Tibial nerve (tissue), 4 donors: ENCODE results near the gene CAMTA1. TPM values are rescaled to one million over a fixed set of nuclear protein-coding genes. Genes with fewer than 3 reads are reported as not detected.

ENCODE experiments used
- DNase-seq, 2 donors: peaks; one replicate each; pipeline ENCODE4 v3.0.0-alpha.2; 2019; ENCODE audit warnings: low spot score in 2 of 2
- H3K27ac ChIP-seq, 4 donors: fragments of 200-600 bp; sonication (generic) in 3 of 4; one replicate each; pipeline ENCODE4 v1.5.1; 2017 to 2019; ENCODE audit warnings: mild to moderate bottlenecking in 1 of 4
- H3K27me3 ChIP-seq, 2 donors: fragments of 200-600 bp; sonication (generic) in 1 of 2; one replicate each; pipeline versions ENCODE4 v1.5.1 to v1.6.0; 2017 to 2019
- H3K36me3 ChIP-seq, 3 donors: fragments of 200-600 bp; sonication (generic); one replicate each; pipeline ENCODE4 v1.5.1; 2018 to 2019
- H3K4me1 ChIP-seq, 4 donors: fragments of 200-600 bp; sonication (generic) in 3 of 4; one replicate each; pipeline ENCODE4 v1.5.1; 2017 to 2019
- H3K4me3 ChIP-seq, 4 donors: fragments of 200-600 bp; sonication (generic) in 3 of 4; one replicate each; pipeline ENCODE4 v1.5.1; 2017 to 2019; ENCODE audit warnings: mild to moderate bottlenecking in 1 of 4, moderate library complexity in 1 of 4
- H3K9me3 ChIP-seq, 4 donors: fragments of 200-600 bp; sonication (generic) in 3 of 4; one replicate each; pipeline ENCODE4 v1.5.1; 2017 to 2019
- EP300 ChIP-seq, 2 donors: sonication (generic); formaldehyde crosslinking; IDR thresholded peaks; one replicate each; pipeline ENCODE4 v1.6.1; 2017; ENCODE audit warnings: antibody characterized with exemption in 2 of 2, mild to moderate bottlenecking in 1 of 2
- POLR2A ChIP-seq, 2 donors: fragments of 450-650 bp; IDR thresholded peaks; one replicate each; pipeline ENCODE4 v1.6.1; 2017; ENCODE audit warnings: antibody characterized with exemption in 2 of 2, mild to moderate bottlenecking in 2 of 2, moderate library complexity in 2 of 2
- WGBS, 2 donors: methylation state at CpG; one replicate each; pipeline ENCODE4 v1.1.5; 2018; 5-methylcytosine and 5-hydroxymethylcytosine counted together
- total RNA-seq, 4 donors: library from RNA; depleted of rRNA; stranded (reverse); fragments of >200 nt; gene quantifications; one replicate each; pipeline ENCODE4 v1.1.0, GENCODE V29; 2016
- TF ChIP-seq, protein P1 (sequence below), 5 experiments: fragments of 200-600 bp in 3 of 5; fragments of 450-650 bp in 2 of 5; sonication (generic) in 3 of 5; IDR thresholded peaks; one replicate each; pipeline ENCODE4 v1.5.1; 2016 to 2019; ENCODE audit warnings: antibody characterized with exemption in 5 of 5, mild to moderate bottlenecking in 3 of 5, moderate library complexity in 2 of 5

Gene CAMTA1
- total RNA-seq, 4 donors from 2014 or later: 41.8 to 104 (median 87.2) TPM

DNA sequence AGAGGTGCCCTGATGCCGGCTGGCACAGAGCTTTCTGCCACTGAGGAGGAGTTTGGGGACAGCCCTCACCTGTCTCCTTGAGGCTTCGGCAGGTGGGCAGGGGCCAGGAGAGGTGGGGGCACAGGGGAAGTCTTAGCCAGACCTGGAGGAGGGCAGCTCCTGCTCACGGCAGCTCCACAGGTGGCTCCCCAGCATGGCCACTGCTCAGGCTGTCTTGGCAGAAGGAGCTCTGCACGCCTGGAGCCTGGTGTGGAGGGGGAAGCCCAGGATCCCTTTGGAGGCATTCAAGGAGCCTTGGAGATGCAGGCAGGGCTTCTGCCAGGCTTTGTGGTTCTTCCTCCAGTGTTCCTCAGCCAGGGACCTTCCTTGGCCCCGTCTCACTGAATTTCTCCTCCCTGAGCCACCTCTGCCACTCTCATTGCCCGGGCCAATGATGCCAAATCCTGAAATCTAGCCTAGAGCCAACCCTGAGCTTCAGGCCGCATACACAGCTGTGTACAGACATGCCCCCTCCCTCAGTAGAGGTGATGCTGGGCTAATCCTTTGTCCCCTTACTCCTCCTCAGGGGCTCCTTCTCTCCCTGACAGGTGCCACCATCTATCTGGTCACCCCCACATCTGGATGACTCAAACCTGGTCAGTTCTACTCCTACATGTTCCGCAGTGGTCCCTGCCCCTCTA, 734.1 kb downstream of the CAMTA1 start:
- Histone ChIP-seq H3K27me3 (no peaks in the 10 kb centered on the region), H3K27ac (no peak overlapping the region), H3K9me3 (no peaks in the 10 kb centered on the region), H3K4me3 (no peak overlapping the region), H3K36me3 (no peaks in the 10 kb centered on the region), H3K4me1 (peaks cover 0 to 8% (median 0%) of the 10 kb centered on the region in 4 donors)
- TF ChIP-seq, protein P1, sequence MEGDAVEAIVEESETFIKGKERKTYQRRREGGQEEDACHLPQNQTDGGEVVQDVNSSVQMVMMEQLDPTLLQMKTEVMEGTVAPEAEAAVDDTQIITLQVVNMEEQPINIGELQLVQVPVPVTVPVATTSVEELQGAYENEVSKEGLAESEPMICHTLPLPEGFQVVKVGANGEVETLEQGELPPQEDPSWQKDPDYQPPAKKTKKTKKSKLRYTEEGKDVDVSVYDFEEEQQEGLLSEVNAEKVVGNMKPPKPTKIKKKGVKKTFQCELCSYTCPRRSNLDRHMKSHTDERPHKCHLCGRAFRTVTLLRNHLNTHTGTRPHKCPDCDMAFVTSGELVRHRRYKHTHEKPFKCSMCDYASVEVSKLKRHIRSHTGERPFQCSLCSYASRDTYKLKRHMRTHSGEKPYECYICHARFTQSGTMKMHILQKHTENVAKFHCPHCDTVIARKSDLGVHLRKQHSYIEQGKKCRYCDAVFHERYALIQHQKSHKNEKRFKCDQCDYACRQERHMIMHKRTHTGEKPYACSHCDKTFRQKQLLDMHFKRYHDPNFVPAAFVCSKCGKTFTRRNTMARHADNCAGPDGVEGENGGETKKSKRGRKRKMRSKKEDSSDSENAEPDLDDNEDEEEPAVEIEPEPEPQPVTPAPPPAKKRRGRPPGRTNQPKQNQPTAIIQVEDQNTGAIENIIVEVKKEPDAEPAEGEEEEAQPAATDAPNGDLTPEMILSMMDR (IDR thresholded peaks at IDR 0.05): no peak
- no peak for TF ChIP-seq POLR2A (IDR thresholded peaks at IDR 0.05)
- TF ChIP-seq EP300 (IDR thresholded peaks at IDR 0.05): no peak
- 93 to 97% methylated on average over 7 to 8 of the region's 8 CpGs for WGBS, 2 donors
- no peak for DNase-seq

GRCh38 chr1:7519861-7520395, 734.7 kb downstream of the CAMTA1 start:
- Histone ChIP-seq H3K9me3 (no peaks in the 10 kb centered on the region), H3K4me1 (peaks cover 0 to 8% (median 0%) of the 10 kb centered on the region in 4 donors), H3K4me3 (no peak overlapping the region), H3K36me3 (no peaks in the 10 kb centered on the region), H3K27me3 (no peaks in the 10 kb centered on the region), H3K27ac (no peak overlapping the region)
- TF ChIP-seq EP300 (IDR thresholded peaks at IDR 0.05) (no peak), POLR2A (IDR thresholded peaks at IDR 0.05) (no peak)
- TF ChIP-seq, protein P1 (IDR thresholded peaks at IDR 0.05): no peak
- no peak for DNase-seq
- 77 to 79% methylated on average over 6 to 9 of the region's 9 CpGs for WGBS, 2 donors

DNA sequence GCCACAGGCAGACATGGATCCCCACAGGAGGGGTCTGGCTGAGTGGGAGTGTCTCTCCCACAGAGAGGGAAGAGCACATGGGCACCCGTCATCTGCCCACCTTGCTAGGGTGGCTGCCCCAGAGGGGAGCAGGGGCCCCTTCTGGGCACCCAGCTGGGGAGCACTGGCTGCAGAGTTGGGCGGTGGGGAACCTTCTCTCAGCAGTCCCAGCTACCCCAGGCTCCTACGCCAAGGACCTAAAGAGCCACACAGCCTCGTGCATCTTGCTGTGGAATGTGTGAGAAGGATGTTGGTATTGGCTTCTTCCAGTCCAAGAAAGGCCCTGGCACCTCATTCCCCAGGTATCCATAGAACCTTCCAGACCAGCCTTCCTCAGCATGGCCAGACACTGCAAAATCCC, 735.2 kb downstream of the CAMTA1 start:
- TF ChIP-seq, protein P1 (IDR thresholded peaks at IDR 0.05): no peak
- TF ChIP-seq POLR2A (IDR thresholded peaks at IDR 0.05) (no peak), EP300 (IDR thresholded peaks at IDR 0.05) (no peak)
- Histone ChIP-seq H3K36me3 (no peaks in the 10 kb centered on the region), H3K9me3 (no peaks in the 10 kb centered on the region), H3K27ac (no peak overlapping the region), H3K4me1 (peaks cover 0 to 8% (median 0%) of the 10 kb centered on the region in 4 donors), H3K4me3 (no peak overlapping the region), H3K27me3 (no peaks in the 10 kb centered on the region)
- 83 to 94% methylated on average over 3 of the region's 4 CpGs for WGBS, 2 donors
- no peak for DNase-seq

- no peak for DNase-seq
- 85 to 86% methylated on average over 16 of the region's 16 CpGs for WGBS, 2 donors
- Histone ChIP-seq H3K27ac (no peak overlapping the region), H3K4me3 (no peak overlapping the region), H3K27me3 (no peaks in the 10 kb centered on the region), H3K4me1 (no peaks in the 10 kb centered on the region), H3K36me3 (no peaks in the 10 kb centered on the region), H3K9me3 (no peaks in the 10 kb centered on the region)
- no peak for TF ChIP-seq POLR2A (IDR thresholded peaks at IDR 0.05)
- TF ChIP-seq, protein P1 (IDR thresholded peaks at IDR 0.05): no peak
- TF ChIP-seq EP300 (IDR thresholded peaks at IDR 0.05): no peak
Measured at GRCh38 chr1:7524341-7525337, 739.4 kb downstream of the CAMTA1 start.
